C1 segment of cervical spinal cord (tissue), 14 donors: Measurements from ENCODE around the gene SMC1A.

Source experiments
- DNase-seq, 14 donors: peaks; one replicate each; lab custom pipeline; 2025; lab: John Stamatoyannopoulos, UW

SMC1A gene

GRCh38 chrX:53347948-53348347 is 74.5 kb downstream of the SMC1A start:
- DNase-seq: no peak

GRCh38 chrX:53340852-53341645 is 81.4 kb downstream of the SMC1A start:
- peak in 1 of 14 donors; percentile 14 for DNase-seq

- no peak for DNase-seq
These were observed 85.4 kb downstream of the SMC1A start for GRCh38 chrX:53337101-53337500.

- DNase-seq: no peak
These were observed 88.6 kb downstream of the SMC1A start for GRCh38 chrX:53333853-53334252.

GRCh38 chrX:53332204-53332603 is 90.2 kb downstream of the SMC1A start:
- no peak for DNase-seq

- DNase-seq: peak in 6 of 14 donors; percentile 3 to 32 (median 15)
These were observed 92.1 kb downstream of the SMC1A start for GRCh38 chrX:53330331-53330730.

GRCh38 chrX:53324803-53325202 is 97.7 kb downstream of the SMC1A start:
- DNase-seq: no peak
